HEK293 (cell line): ENCODE data around the gene HERPUD2.

Source experiments
- CTCF ChIA-PET: fragments of 350-600 bp; formaldehyde crosslinking; extraction: SDS; loops from one replicate; lab custom pipeline; 2021; ENCODE audit warnings: antibody characterized with exemption; lab: Yijun Ruan, JAX
- POLR2A ChIA-PET: fragments of 300-600 bp; formaldehyde crosslinking; extraction: SDS; loops from one replicate; lab custom pipeline; 2020; ENCODE audit warnings: antibody characterized with exemption, inconsistent platforms; lab: Yijun Ruan, JAX
- H3K27ac ChIP-seq: fragments of 200-500 bp; sonication (Bioruptor generic); 2 replicates; pipeline ENCODE4 v1.5.1; 2014; ENCODE audit warnings: low read depth, low read length, control low read depth, inconsistent platforms; ENCODE audit errors: extremely low read depth
- H3K36me3 ChIP-seq, 2 experiments: fragments of 200-500 bp in 1 of 2; sonication (Bioruptor generic) in 1 of 2; 1 replicate in 1 of 2; 2 replicates in 1 of 2; pipeline ENCODE4 v1.5.1; 2014 to 2017; ENCODE audit warnings: inconsistent platforms in 2 of 2, low read length in 2 of 2; ENCODE audit not compliant: control insufficient read depth in 2 of 2, insufficient read depth in 1 of 2
- H3K4me1 ChIP-seq: fragments of 200-500 bp; sonication (Bioruptor generic); 2 replicates; pipeline ENCODE4 v1.5.1; 2014; ENCODE audit warnings: mild to moderate bottlenecking, low read length, inconsistent platforms; ENCODE audit not compliant: control insufficient read depth, insufficient read depth
- H3K4me3 ChIP-seq: 2 replicates; pipeline ENCODE4 v1.5.1; 2011; ENCODE audit warnings: low read depth, mild to moderate bottlenecking, control low read depth, low read length, moderate library complexity
- H3K9me3 ChIP-seq: fragments of 200-500 bp; sonication (Bioruptor generic); 2 replicates; pipeline ENCODE4 v1.5.1; 2014; ENCODE audit warnings: low read depth, low read length, inconsistent platforms; ENCODE audit not compliant: control insufficient read depth, insufficient read depth
- GLI4 ChIP-seq: fragments of 450-650 bp; formaldehyde crosslinking; IDR thresholded peaks from 2 replicates; pipeline ENCODE4 v1.5.1; 2016; ENCODE audit warnings: missing biosample characterization, missing genetic modification characterization
- KLF1 ChIP-seq: fragments of 450-650 bp; formaldehyde crosslinking; IDR thresholded peaks from 2 replicates; pipeline ENCODE4 v1.5.1; 2016; ENCODE audit warnings: missing biosample characterization, missing genetic modification characterization
- KLF8 ChIP-seq: fragments of 450-650 bp; formaldehyde crosslinking; IDR thresholded peaks from 2 replicates; pipeline ENCODE4 v1.5.1; 2016; ENCODE audit warnings: missing biosample characterization, missing genetic modification characterization
- SP7 ChIP-seq: fragments of 450-650 bp; formaldehyde crosslinking; IDR thresholded peaks from 2 replicates; pipeline ENCODE4 v1.5.1; 2016; ENCODE audit warnings: missing biosample characterization, missing genetic modification characterization
- ZBTB1 ChIP-seq: fragments of 450-650 bp; formaldehyde crosslinking; IDR thresholded peaks from 2 replicates; pipeline ENCODE4 v1.5.1; 2016; ENCODE audit warnings: missing biosample characterization, missing genetic modification characterization
- ZBTB7A ChIP-seq: fragments of 450-650 bp; formaldehyde crosslinking; IDR thresholded peaks from 2 replicates; pipeline ENCODE4 v1.5.1; 2016; ENCODE audit warnings: low read depth, missing biosample characterization, missing genetic modification characterization
- ZFP69B ChIP-seq: fragments of 450-650 bp; formaldehyde crosslinking; IDR thresholded peaks from 2 replicates; pipeline ENCODE4 v1.5.1; 2016; ENCODE audit warnings: missing biosample characterization, missing genetic modification characterization
- ZNF140 ChIP-seq: fragments of 450-650 bp; formaldehyde crosslinking; IDR thresholded peaks from 2 replicates; pipeline ENCODE4 v1.5.1; 2016; ENCODE audit warnings: missing biosample characterization, missing genetic modification characterization
- ZNF16 ChIP-seq: fragments of 450-650 bp; formaldehyde crosslinking; IDR thresholded peaks from 2 replicates; pipeline ENCODE4 v1.5.1; 2016; ENCODE audit warnings: low read depth, missing biosample characterization, missing genetic modification characterization
- ZNF211 ChIP-seq: fragments of 450-650 bp; formaldehyde crosslinking; IDR thresholded peaks from 2 replicates; pipeline ENCODE4 v1.5.1; 2016; ENCODE audit warnings: low read depth, missing biosample characterization, missing genetic modification characterization
- ZNF214 ChIP-seq: fragments of 450-650 bp; formaldehyde crosslinking; IDR thresholded peaks from 2 replicates; pipeline ENCODE4 v1.5.1; 2017; ENCODE audit warnings: missing biosample characterization, mild to moderate bottlenecking, missing genetic modification characterization, borderline replicate concordance
- ZNF302 ChIP-seq: fragments of 450-650 bp; formaldehyde crosslinking; IDR thresholded peaks from 2 replicates; pipeline ENCODE4 v1.5.1; 2016; ENCODE audit warnings: missing biosample characterization, missing genetic modification characterization, low read depth
- ZNF391 ChIP-seq: fragments of 450-650 bp; formaldehyde crosslinking; IDR thresholded peaks from 2 replicates; pipeline ENCODE4 v1.5.1; 2016; ENCODE audit warnings: low read depth, missing biosample characterization, missing genetic modification characterization, borderline replicate concordance
- ZNF548 ChIP-seq: fragments of 450-650 bp; formaldehyde crosslinking; IDR thresholded peaks from 2 replicates; pipeline ENCODE4 v1.5.1; 2016; ENCODE audit warnings: missing biosample characterization, missing genetic modification characterization
- ZNF560 ChIP-seq: fragments of 450-650 bp; formaldehyde crosslinking; IDR thresholded peaks from 2 replicates; pipeline ENCODE4 v1.5.1; 2017; ENCODE audit warnings: missing biosample characterization, missing genetic modification characterization, borderline replicate concordance
- ZNF837 ChIP-seq: fragments of 450-650 bp; formaldehyde crosslinking; IDR thresholded peaks from 2 replicates; pipeline ENCODE4 v1.5.1; 2016; ENCODE audit warnings: missing biosample characterization, missing genetic modification characterization
- TF ChIP-seq, protein P1 (sequence below): fragments of 450-650 bp; formaldehyde crosslinking; IDR thresholded peaks from 2 replicates; pipeline ENCODE4 v1.5.1; 2016; ENCODE audit warnings: missing biosample characterization, missing genetic modification characterization
- TF ChIP-seq, protein P2 (sequence below): fragments of 450-650 bp; formaldehyde crosslinking; IDR thresholded peaks from 2 replicates; pipeline ENCODE4 v1.5.0; 2017; ENCODE audit warnings: missing biosample characterization, missing genetic modification characterization, borderline replicate concordance
- TF ChIP-seq, protein P3 (sequence below): fragments of 450-650 bp; formaldehyde crosslinking; IDR thresholded peaks from 2 replicates; pipeline ENCODE4 v1.5.1; 2016; ENCODE audit warnings: missing biosample characterization, missing genetic modification characterization
- TF ChIP-seq, protein P4 (sequence below): fragments of 450-650 bp; formaldehyde crosslinking; IDR thresholded peaks from 2 replicates; pipeline ENCODE4 v1.5.1; 2016; ENCODE audit warnings: missing biosample characterization, missing genetic modification characterization
- TF ChIP-seq, protein P5 (sequence below): fragments of 450-650 bp; formaldehyde crosslinking; IDR thresholded peaks from 2 replicates; pipeline ENCODE4 v1.5.1; 2016; ENCODE audit warnings: missing biosample characterization, missing genetic modification characterization

The HERPUD2 gene

DNA sequence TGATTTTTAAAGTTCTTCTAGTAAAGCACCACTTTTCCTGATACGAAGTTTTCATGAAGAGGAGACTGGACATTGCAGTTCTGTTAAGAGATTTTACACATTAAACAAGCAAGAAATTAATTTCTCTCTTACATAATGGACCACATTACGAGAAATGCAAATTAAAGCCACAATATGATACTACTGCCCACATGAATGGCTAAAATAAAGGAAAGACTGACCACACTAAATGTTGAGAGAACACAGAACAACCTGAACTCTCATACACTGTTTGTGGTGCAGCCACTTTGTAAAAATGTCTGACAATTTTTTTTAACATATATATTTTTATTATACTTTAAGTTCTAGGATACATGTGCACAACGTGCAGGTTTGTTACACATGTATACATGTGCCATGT, 44.0 kb upstream of the HERPUD2 start (continued):
- TF ChIP-seq ZNF214 (tag by site-specific recombination) (no peak), ZNF302 (no peak), ZNF391 (tag by site-specific recombination) (no peak), KLF1 (tag by site-specific recombination) (no peak), SP7 (no peak), ZBTB7A (tag by site-specific recombination) (no peak)
- TF ChIP-seq, protein P1, sequence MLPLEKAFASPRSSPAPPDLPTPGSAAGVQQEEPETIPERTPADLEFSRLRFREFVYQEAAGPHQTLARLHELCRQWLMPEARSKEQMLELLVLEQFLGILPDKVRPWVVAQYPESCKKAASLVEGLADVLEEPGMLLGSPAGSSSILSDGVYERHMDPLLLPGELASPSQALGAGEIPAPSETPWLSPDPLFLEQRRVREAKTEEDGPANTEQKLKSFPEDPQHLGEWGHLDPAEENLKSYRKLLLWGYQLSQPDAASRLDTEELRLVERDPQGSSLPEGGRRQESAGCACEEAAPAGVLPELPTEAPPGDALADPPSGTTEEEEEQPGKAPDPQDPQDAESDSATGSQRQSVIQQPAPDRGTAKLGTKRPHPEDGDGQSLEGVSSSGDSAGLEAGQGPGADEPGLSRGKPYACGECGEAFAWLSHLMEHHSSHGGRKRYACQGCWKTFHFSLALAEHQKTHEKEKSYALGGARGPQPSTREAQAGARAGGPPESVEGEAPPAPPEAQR (tag by site-specific recombination), result no peak
- TF ChIP-seq, protein P2, sequence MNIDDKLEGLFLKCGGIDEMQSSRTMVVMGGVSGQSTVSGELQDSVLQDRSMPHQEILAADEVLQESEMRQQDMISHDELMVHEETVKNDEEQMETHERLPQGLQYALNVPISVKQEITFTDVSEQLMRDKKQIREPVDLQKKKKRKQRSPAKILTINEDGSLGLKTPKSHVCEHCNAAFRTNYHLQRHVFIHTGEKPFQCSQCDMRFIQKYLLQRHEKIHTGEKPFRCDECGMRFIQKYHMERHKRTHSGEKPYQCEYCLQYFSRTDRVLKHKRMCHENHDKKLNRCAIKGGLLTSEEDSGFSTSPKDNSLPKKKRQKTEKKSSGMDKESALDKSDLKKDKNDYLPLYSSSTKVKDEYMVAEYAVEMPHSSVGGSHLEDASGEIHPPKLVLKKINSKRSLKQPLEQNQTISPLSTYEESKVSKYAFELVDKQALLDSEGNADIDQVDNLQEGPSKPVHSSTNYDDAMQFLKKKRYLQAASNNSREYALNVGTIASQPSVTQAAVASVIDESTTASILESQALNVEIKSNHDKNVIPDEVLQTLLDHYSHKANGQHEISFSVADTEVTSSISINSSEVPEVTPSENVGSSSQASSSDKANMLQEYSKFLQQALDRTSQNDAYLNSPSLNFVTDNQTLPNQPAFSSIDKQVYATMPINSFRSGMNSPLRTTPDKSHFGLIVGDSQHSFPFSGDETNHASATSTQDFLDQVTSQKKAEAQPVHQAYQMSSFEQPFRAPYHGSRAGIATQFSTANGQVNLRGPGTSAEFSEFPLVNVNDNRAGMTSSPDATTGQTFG (tag by site-specific recombination), result no peak

DNA sequence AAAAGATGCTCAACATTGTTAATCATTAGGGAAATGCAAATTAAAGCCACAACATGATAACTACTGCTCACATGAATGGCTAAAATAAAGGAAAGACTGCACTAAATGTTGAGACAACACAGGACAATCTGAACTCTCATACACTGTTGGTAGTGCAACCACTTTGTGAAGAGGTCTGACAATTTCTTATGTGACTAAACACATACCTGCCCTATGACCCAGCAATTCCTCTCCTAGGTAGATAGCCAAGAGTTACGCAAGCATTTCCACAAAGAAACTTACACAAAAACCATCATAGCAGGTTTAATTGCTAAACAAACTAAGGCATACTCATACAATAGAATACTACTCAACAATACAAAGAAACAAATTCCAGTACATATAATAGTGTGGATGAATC, 41.8 kb upstream of the HERPUD2 start:
- POLR2A ChIA-PET, result no interaction called here
- H3K4me3 ChIP-seq, result no peak overlapping the region
- no peaks in the 10 kb centered on the region for H3K4me1 ChIP-seq
- TF ChIP-seq ZBTB1, result no peak
- TF ChIP-seq, protein P3, sequence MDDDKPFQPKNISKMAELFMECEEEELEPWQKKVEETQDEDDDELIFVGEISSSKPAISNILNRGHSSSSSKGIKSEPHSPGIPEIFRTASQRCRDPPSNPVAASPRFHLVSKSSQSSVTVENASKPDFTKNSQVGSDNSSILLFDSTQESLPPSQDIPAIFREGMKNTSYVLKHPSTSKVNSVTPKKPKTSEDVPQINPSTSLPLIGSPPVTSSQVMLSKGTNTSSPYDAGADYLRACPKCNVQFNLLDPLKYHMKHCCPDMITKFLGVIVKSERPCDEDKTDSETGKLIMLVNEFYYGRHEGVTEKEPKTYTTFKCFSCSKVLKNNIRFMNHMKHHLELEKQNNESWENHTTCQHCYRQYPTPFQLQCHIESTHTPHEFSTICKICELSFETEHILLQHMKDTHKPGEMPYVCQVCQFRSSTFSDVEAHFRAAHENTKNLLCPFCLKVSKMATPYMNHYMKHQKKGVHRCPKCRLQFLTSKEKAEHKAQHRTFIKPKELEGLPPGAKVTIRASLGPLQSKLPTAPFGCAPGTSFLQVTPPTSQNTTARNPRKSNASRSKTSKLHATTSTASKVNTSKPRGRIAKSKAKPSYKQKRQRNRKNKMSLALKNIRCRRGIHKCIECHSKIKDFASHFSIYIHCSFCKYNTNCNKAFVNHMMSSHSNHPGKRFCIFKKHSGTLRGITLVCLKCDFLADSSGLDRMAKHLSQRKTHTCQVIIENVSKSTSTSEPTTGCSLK (tag by site-specific recombination), result no peak
- TF ChIP-seq ZNF16 (tag by site-specific recombination), result no peak
- no peak for TF ChIP-seq ZFP69B (tag by site-specific recombination)
- TF ChIP-seq, protein P4, sequence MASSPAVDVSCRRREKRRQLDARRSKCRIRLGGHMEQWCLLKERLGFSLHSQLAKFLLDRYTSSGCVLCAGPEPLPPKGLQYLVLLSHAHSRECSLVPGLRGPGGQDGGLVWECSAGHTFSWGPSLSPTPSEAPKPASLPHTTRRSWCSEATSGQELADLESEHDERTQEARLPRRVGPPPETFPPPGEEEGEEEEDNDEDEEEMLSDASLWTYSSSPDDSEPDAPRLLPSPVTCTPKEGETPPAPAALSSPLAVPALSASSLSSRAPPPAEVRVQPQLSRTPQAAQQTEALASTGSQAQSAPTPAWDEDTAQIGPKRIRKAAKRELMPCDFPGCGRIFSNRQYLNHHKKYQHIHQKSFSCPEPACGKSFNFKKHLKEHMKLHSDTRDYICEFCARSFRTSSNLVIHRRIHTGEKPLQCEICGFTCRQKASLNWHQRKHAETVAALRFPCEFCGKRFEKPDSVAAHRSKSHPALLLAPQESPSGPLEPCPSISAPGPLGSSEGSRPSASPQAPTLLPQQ (tag by site-specific recombination), result no peak
- TF ChIP-seq ZNF548, result no peak
- no peak for TF ChIP-seq ZNF560 (tag by site-specific recombination)
- TF ChIP-seq ZNF140 (tag by site-specific recombination), result no peak
- TF ChIP-seq ZNF837 (tag by site-specific recombination), result no peak
- TF ChIP-seq ZNF302, result no peak
- TF ChIP-seq GLI4, result no peak
- TF ChIP-seq, protein P5, sequence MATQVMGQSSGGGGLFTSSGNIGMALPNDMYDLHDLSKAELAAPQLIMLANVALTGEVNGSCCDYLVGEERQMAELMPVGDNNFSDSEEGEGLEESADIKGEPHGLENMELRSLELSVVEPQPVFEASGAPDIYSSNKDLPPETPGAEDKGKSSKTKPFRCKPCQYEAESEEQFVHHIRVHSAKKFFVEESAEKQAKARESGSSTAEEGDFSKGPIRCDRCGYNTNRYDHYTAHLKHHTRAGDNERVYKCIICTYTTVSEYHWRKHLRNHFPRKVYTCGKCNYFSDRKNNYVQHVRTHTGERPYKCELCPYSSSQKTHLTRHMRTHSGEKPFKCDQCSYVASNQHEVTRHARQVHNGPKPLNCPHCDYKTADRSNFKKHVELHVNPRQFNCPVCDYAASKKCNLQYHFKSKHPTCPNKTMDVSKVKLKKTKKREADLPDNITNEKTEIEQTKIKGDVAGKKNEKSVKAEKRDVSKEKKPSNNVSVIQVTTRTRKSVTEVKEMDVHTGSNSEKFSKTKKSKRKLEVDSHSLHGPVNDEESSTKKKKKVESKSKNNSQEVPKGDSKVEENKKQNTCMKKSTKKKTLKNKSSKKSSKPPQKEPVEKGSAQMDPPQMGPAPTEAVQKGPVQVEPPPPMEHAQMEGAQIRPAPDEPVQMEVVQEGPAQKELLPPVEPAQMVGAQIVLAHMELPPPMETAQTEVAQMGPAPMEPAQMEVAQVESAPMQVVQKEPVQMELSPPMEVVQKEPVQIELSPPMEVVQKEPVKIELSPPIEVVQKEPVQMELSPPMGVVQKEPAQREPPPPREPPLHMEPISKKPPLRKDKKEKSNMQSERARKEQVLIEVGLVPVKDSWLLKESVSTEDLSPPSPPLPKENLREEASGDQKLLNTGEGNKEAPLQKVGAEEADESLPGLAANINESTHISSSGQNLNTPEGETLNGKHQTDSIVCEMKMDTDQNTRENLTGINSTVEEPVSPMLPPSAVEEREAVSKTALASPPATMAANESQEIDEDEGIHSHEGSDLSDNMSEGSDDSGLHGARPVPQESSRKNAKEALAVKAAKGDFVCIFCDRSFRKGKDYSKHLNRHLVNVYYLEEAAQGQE, result no peak
- no peak for TF ChIP-seq ZNF211 (tag by site-specific recombination)
- no peak for TF ChIP-seq KLF8
- H3K36me3 ChIP-seq, result no peaks in the 10 kb centered on the region
- no peaks in the 10 kb centered on the region for H3K9me3 ChIP-seq
- H3K27ac ChIP-seq, result no peak overlapping the region
- CTCF ChIA-PET, result no interaction called here
